ENCODE measurements around the gene BNC2.

GRCh38 chr9:16794103-16794502 is 76.4 kb downstream of the BNC2 start:
- TF ChIP-seq POLR2A (IDR thresholded peaks at IDR 0.05) = no peak
- no peak for TF ChIP-seq CTCF (IDR thresholded peaks at IDR 0.05)

All from right lobe of liver (tissue), 4 donors.